Measurements from ENCODE around the gene NID2.

GRCh38 chr14:52055167-52055566 lies 13.7 kb downstream of the NID2 start:
- TF ChIP-seq CTCF (IDR thresholded peaks at IDR 0.05) = no peak
- no peak for TF ChIP-seq POLR2A (IDR thresholded peaks at IDR 0.05)
